GM18511 (cell line): ENCODE measurements around the gene TPRG1L.

Experiments used
- ATAC-seq: cut with Tn5 transposase; IDR thresholded peaks from one replicate; pipeline ENCODE4 v1.9.1; 2021; ENCODE audit warnings: mild to moderate bottlenecking, moderate library complexity; ENCODE audit not compliant: unreplicated experiment

TPRG1L gene

GRCh38 chr1:3627515-3628253, 2.9 kb downstream of the TPRG1L start:
- no peak for ATAC-seq

- ATAC-seq: no peak
Observed at GRCh38 chr1:3628445-3628844, 3.6 kb downstream of the TPRG1L start.

DNA sequence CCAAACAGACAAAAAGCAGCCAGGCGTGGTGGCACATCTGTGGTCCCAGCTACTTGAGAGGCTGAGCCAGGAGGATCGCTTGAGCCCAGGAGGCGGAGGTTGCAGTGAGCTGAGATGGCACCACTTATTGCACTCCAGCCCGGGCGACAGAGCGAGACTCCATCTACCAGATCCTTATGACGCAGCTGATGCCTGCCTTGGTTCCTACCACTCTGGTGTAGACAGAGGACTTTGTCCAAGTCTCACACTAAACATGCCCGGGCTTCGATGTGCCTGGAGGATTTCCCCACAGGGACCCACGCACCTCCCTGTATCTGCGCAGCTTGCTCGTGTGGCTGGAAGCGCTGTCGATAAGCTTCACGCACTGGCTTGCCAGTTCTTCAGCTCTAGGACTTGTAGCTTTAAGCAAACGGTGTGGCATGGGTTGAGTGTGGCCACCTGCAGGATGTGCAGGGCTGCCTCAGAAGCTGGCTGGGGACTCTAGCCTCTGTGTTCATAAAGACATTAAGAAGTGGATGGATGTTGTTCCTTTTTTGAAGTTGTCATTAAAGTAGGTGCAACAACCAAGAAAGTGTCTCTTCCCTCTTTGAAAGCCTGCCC, 4.8 kb downstream of the TPRG1L start:
- no peak for ATAC-seq

GRCh38 chr1:3630161-3630611, 5.4 kb downstream of the TPRG1L start:
- no peak for ATAC-seq

GRCh38 chr1:3630914-3631313, 6.1 kb downstream of the TPRG1L start:
- ATAC-seq: no peak

DNA sequence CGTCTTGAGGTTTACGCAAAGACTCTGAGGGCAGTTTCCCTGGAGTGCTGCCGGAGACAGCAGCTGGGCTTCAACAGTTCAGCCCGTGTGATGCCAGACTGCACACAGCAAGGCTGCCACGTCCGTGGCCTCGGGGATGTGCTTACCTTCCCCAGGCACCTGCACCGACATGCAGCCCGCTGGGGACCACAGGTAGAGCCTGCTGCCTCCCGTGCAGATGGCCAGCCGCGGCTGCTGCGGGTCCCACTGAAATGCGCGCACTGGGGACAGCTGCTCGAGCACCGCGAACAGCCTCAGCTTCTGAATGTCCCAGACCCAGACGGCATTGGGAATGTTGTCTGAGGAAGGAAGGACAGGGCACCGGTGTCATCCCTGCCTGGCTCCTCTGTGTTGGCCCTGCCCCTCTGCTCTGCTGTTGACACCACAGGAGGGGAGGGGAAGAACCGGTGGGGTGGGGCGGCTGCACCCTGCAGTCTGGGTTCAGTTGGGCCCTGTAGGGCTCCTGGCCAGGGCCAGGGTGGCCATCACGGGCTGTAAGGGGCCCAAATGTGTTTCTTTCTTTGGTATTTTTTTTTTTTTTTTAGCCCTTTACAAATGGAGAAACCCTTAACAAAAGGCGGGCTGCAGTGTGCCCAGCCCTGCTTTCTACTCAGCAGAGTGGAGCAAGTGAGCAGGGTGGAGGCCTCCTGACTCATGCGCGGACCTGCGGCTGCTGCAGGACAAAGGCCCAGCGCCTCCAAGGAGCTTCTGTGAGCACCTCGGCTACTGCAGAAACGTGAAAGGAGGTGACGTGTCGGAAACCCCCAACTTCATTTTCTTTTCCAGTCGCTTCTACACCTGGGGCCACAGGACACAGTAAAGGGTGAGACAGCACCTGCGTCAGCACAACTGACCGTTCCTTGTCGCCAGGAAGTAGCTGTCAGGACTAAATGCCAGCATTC, 6.8 kb downstream of the TPRG1L start:
- ATAC-seq: no peak

GRCh38 chr1:3632298-3632697, 7.5 kb downstream of the TPRG1L start:
- no peak for ATAC-seq

DNA sequence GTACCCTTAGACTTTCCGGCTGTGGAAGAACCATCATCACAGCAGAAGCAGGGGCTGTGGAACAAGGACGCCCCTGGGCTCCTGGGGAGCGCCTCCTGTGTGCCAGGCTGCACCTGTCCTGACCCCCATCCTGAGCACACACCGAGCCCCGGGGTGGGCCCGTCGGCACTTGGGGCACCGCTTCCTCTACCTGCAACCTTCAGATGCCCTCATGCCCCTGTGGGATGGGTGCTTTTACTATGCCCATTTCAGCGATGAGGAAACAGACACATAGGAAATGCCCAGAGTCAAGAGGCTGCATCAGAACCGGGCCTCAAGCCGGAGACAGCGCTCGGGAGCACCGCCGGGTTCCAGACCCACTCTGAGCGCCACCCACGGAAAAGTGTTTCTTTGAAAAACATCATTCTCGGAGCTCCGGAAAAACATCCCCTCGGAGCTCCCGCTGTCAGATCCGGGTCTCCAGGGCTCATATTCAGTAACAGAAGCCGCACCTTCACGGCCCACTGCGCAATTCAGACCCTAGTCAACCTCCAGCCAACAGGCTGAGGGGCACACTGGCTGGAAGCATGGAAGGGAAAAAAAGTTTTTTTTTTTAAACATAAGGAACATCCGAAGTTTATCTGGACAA, 8.0 kb downstream of the TPRG1L start:
- no peak for ATAC-seq

GRCh38 chr1:3633344-3634058, 8.7 kb downstream of the TPRG1L start:
- ATAC-seq: no peak

DNA sequence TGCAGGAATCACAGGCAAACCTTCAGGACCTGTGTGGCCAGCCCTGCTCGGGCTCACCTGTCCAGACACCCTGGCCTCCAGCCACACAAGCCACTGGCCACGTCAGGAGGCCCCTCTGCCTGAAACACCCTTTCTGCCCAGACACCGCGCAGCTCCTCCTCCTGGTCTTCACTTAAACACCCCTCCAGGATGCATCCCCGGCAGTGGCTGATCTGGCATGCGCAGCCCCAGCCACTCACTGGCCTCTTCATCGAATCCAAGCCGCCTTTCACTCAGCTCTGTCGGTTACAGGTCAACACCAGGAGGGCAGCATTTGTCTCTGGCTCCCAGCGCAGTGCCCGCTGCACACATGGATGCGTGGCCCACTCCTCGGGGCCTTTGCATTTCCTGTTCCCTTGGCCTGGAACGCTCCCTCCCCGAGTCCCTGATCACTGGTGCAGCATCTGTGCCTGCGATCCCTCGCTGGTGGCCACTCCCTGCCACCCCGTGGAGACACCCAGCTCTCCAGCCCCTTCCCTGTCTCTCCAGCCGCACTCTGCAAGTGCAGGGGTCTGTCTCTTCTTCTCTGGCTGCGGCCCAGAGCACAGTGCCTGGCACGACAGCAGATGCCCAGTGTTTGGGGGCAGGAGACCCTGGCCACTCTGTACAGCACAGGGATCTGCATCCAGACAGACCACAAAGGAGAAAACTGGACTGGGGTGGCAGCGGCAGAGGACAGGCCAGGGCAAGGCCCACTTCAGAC, 9.4 kb downstream of the TPRG1L start:
- ATAC-seq: no peak

- no peak for ATAC-seq
Observed at GRCh38 chr1:3636080-3636479, 11.3 kb downstream of the TPRG1L start.

DNA sequence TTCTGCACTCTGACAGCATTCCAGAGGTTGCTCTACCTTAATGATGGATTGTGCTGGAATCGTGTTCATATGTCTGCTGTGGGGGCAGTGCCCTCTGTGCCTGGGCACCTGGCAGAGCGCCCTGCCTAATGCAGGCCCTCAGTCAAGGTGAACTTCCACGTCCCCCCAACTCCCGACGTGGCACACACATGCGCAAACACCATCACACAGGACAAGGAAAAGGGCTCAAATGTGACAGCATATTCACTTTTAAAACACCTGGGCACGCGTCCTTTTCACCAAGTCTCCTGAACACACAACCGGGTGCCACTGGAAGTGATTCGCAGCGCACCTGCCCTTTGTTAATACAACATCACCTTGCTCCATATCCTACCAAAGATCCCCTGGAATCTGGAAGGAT, 11.7 kb downstream of the TPRG1L start:
- ATAC-seq: no peak

DNA sequence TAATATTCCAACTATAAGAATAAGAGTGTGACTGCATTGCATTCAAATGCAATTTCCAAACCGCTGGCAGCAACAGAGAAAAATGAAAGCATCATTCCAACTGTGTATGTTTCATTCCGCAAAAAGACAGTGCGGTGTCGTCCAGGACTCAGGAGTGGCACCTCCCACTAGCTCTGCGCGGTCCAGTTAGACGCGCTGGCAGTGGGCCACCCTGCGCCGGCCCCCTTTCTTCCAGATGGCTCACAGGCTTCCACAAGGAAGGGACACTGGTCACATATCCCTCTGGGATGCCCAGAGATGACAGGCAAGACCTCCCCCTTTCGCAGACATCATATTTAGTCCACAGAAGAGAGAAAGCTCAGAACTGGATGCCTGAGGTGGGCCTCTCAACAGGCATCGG, 13.2 kb downstream of the TPRG1L start:
- ATAC-seq: no peak

GRCh38 chr1:3638676-3639075, 13.9 kb downstream of the TPRG1L start:
- no peak for ATAC-seq

DNA sequence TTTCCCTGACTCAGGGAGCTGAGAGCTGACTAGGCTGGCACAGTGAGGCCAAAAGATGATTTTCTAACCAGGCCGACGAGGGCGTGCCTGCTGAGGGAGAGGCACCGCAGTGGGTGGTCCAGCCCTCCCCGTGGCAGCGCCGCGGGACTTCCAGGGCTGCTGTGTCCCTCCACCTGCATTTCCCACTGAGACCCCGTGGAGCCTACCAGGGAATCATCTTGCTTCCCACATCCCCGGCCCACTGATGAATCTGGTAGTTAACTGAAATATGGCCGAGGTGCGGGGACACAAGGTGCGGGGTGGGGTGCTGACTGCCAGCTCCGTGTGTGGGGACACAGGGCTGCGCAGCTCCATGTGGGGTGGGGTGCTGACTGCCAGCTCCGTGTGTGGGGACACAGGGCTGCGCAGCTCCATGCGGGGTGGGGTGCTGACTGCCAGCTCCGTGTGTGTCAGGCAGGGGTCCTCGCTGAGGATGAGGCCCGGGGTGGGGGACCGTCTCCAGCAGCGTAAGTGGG, 14.6 kb downstream of the TPRG1L start:
- no peak for ATAC-seq

DNA sequence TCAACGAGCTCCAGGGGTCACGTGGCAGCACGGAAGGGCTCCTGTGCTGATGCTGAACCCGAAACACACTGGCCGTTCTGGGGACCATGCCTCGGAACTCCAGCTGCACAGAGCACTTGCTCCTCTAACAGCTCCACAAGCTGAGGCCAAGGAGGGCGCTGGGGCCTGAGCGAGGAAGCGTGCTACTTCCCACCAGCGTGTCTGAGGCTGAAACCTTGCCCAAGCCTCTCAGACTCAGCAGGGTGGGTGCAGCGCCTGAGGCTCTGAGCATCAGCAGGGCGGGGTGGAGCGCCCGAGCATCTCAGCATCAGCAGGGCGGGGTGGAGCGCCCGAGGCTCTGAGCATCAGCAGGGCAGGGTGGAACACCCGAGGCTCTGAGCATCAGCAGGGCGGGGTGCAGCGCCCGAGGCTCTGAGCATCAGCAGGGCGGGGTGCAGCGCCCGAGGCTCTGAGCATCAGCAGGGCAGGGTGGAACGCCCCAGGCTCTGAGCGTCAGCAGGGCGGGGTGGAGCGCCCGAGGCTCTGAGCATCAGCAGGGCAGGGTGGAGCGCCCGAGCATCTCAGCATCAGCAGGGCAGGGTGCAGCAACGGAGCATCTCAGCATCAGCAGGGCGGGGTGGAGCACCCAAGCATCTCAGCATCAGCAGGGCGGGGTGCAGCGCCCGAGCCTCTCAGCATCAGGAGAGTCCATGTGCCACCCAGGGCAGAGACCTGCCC, 15.5 kb downstream of the TPRG1L start:
- no peak for ATAC-seq

DNA sequence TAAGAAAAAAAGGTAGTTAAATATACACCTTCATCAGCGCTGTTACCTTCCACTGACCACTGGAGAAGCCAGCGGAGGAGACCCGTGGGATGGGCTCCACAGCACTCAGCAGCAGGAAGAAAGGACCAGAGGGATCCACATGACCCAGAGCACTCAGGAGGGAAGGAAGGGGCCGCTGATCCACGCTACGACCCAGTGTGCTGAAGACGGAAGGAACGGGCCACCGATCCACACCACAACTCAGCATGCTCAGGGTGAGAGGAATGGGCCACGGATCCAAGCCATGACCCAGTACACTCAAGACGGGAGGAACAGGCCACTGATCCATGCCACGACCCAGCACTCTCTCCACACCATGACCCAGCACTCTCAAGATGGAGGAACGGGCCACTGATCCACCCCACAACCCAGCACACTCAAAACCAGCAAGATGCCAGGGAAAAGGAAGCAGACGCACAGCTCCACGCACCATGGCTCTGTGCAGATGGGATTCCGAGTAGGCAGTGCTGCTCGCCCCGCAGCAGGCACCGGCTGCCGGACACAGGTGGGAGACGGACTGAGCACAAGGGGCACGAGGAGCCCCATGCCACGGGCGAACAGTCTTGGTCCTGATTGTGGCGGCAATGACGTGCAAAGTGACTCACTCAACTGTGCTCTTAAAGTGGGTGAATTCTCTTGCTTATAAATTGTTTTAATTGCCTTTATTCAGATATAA, 16.4 kb downstream of the TPRG1L start:
- ATAC-seq: no peak

DNA sequence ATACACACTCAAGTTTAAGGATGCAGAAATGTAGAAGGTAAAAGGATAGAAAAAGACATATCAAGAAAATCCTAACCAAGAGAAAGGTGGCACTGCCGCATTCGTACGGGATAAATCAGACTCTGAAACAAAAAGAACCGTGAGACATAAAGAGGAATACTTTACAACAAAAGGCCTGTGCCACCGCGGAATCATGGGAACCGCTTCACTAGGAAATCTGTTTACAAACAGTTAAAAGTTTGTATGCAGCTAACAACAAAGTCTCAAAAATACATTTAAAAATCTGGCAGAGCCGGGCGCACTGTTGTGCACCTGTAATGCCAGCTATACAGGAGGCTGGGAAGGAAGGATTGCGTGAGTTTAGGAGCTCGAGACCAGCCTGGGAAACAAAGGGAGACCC, 17.0 kb downstream of the TPRG1L start:
- ATAC-seq: no peak
